Ovary (tissue), 9 donors: Measurements from ENCODE around the gene MIDN. TPM values are rescaled to one million over a fixed set of nuclear protein-coding genes. Genes with fewer than 3 reads are reported as not detected.

ENCODE experiments used
- DNase-seq, 5 donors: peaks; one replicate each; pipeline ENCODE4 v3.0.0-alpha.2; 2019 to 2020
- H3K27ac ChIP-seq, 2 donors: fragments of 200-600 bp; one replicate each; pipeline versions ENCODE4 v1.5.1 to v1.8.0; 2019 to 2022
- H3K27me3 ChIP-seq: fragments of 200-600 bp; one replicate; pipeline ENCODE4 v1.8.0; 2022
- H3K36me3 ChIP-seq: fragments of 200-600 bp; sonication (generic); one replicate; pipeline ENCODE4 v1.5.1; 2019
- H3K4me1 ChIP-seq: one replicate; pipeline ENCODE4 v1.8.1; 2013; ENCODE audit warnings: mild to moderate bottlenecking, moderate library complexity; ENCODE audit not compliant: insufficient read depth
- H3K4me3 ChIP-seq: fragments of 200-600 bp; sonication (generic); one replicate; pipeline ENCODE4 v1.5.1; 2017
- H3K9me3 ChIP-seq, 2 donors: fragments of 200-600 bp in 1 of 2; sonication (generic) in 1 of 2; one replicate each; pipeline versions ENCODE4 v1.5.1 to v1.8.1; 2013 to 2019; ENCODE audit warnings: mild to moderate bottlenecking in 1 of 2, moderate library complexity in 1 of 2
- EP300 ChIP-seq: sonication (generic); formaldehyde crosslinking; IDR thresholded peaks from one replicate; pipeline ENCODE4 v1.6.1; 2017; ENCODE audit warnings: antibody characterized with exemption
- POLR2A ChIP-seq: fragments of 450-650 bp; IDR thresholded peaks from one replicate; pipeline ENCODE4 v1.6.1; 2017; ENCODE audit warnings: antibody characterized with exemption, mild to moderate bottlenecking, moderate library complexity
- WGBS, 3 donors: extraction: QIAGEN DNeasy Blood & Tissue Kit in 1 of 3; methylation state at CpG; one replicate each; pipeline versions ENCODE4 v1.1.5 to v1.1.7; 2013 to 2017; 5-methylcytosine and 5-hydroxymethylcytosine counted together
- intact Hi-C, 4 donors: fragments of 100-400 bp; cut with DNase I; formaldehyde crosslinking; loops; one replicate each; pipeline versions ENCODE4 v1.11.0 to v1.15.1; 2022 to 2023
- polyA plus RNA-seq, 2 donors: library from polyadenylated mRNA; stranded (reverse); fragments of 200-250 nt in 1 of 2; fragments of 350-450 nt in 1 of 2; fragmentation: Illumina TruSeq in 1 of 2; extraction: RNeasy Lipid Tissue Mini Kit (QIAGEN cat#74804) in 1 of 2; gene quantifications; one replicate each; pipeline ENCODE4 v1.2.3, GENCODE V29; 2013 to 2014
- total RNA-seq, 7 donors: library from RNA; depleted of rRNA in 2 of 7; stranded (reverse); fragments of >200 nt in 2 of 7; fragmentation: NEBNext Ultra II Directional in 3 of 7; extraction: Animal tissue kit (Norgen Biotek cat#: 25700) in 3 of 7; gene quantifications; one replicate each; pipeline versions ENCODE4 v1.1.0 to v1.2.4, GENCODE V29; 2016 to 2023
- TF ChIP-seq, protein P1 (sequence below), 3 donors: fragments of 450-650 bp in 2 of 3; fragments of 200-600 bp in 1 of 3; IDR thresholded peaks; one replicate each; pipeline versions ENCODE4 v1.5.1 to v1.8.0; 2016 to 2022; ENCODE audit warnings: antibody characterized with exemption in 3 of 3, mild to moderate bottlenecking in 1 of 3
- donor health status: DM: no; HTN: no; CAD: no; lungs with moderate emphysema.
- donor health status: DM: no; HTN: no; CAD: no.
- donor health status: Bipolar disorder and iron deficiency.
- donor health status: DM: yes; HTN: yes; CAD: no.
- donor health status: DM: no; HTN: no; CAD: no.
- donor health status: DM: yes; HTN: yes; CAD: no.

MIDN gene
- total and polyA plus RNA-seq, 9 donors = 10.1 to 261 (median 105) TPM

DNA sequence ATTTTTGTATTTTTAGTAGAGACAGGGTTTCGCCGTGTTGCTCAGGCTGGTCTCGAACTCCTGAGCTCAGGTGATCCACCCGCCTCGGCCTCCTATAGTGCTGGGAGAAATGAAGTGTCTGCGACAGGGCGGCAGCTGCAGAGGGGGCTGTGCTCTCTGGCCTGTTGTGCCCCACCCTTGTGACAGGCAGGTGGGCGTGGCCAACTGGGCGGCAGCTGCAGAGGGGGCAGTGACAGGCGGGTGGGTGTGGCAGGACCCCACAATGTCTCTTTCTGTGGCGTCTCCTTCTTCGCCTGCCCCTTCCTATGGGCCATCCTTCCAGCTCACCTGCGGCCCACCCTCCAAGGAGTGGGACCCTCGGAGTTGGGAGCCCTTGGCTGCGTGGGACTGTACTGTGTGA, 31.0 kb upstream of the MIDN start:
- intact Hi-C loops = no loop called here

DNA sequence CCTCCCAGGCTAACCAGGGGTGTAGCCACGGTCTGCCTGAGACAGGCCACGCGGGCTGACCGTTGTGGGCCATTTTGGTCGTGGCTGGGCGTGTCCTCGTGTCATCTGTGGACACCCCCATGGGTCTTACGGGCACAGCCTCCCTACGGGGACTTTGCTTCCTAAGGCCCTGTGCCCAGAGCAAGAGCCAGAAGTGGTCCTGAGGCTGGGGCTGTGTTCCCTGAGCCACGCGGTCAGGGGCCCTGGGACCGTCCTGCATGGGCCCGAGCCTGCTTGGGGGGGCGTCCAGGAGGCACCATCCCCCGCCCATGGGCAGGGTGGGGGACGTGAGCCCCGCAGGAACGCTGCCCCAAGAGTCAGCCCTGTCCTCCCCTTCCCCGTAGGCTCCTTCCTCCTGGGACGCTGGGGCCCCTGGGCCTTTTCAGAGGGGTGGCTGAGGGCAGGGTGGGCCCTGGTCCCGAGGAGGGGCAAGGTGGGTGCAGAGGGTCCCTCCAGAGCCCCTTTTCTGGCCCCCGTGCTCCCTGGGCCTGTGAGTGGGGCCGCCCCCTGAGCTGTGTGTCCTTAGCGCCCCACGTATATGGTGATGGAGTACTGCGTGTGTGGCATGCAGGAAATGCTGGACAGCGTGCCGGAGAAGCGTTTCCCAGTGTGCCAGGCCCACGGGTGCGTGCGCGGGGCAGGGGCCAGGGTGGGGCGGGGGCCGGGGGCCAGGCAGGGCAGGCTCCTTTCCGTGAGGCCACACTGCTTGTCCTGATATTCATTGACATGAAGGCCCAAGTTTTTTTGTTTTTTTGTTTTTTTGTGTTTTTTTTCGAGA, 29.4 kb upstream of the MIDN start:
- DNase-seq = no peak
- TF ChIP-seq POLR2A (no peak), EP300 (no peak)
- TF ChIP-seq, protein P1, sequence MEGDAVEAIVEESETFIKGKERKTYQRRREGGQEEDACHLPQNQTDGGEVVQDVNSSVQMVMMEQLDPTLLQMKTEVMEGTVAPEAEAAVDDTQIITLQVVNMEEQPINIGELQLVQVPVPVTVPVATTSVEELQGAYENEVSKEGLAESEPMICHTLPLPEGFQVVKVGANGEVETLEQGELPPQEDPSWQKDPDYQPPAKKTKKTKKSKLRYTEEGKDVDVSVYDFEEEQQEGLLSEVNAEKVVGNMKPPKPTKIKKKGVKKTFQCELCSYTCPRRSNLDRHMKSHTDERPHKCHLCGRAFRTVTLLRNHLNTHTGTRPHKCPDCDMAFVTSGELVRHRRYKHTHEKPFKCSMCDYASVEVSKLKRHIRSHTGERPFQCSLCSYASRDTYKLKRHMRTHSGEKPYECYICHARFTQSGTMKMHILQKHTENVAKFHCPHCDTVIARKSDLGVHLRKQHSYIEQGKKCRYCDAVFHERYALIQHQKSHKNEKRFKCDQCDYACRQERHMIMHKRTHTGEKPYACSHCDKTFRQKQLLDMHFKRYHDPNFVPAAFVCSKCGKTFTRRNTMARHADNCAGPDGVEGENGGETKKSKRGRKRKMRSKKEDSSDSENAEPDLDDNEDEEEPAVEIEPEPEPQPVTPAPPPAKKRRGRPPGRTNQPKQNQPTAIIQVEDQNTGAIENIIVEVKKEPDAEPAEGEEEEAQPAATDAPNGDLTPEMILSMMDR (IDR thresholded peaks at IDR 0.05) = no peak
- Histone ChIP-seq H3K27me3 (no peaks in the 10 kb centered on the region), H3K36me3 (no peaks in the 10 kb centered on the region), H3K27ac (no peak overlapping the region), H3K9me3 (no peaks in the 10 kb centered on the region), H3K4me1 (peaks cover 14% of the 10 kb centered on the region), H3K4me3 (no peak overlapping the region)
- 83 to 85% (median 84%) methylated on average over 26 to 37 of the region's 37 CpGs for WGBS, 3 donors
- intact Hi-C loops = no loop called here

More for the DNA sequence above, 31.0 kb upstream of the MIDN start:
- DNase-seq = no peak
- Histone ChIP-seq H3K4me3 (no peak overlapping the region), H3K27ac (no peak overlapping the region), H3K27me3 (no peaks in the 10 kb centered on the region), H3K36me3 (no peaks in the 10 kb centered on the region), H3K9me3 (no peaks in the 10 kb centered on the region), H3K4me1 (peaks cover 17% of the 10 kb centered on the region)
- TF ChIP-seq, protein P1 (IDR thresholded peaks at IDR 0.05) = no peak
- TF ChIP-seq EP300 = no peak
- TF ChIP-seq POLR2A = no peak
- 83 to 84% (median 83%) methylated on average over 15 of the region's 15 CpGs for WGBS, 3 donors

DNA sequence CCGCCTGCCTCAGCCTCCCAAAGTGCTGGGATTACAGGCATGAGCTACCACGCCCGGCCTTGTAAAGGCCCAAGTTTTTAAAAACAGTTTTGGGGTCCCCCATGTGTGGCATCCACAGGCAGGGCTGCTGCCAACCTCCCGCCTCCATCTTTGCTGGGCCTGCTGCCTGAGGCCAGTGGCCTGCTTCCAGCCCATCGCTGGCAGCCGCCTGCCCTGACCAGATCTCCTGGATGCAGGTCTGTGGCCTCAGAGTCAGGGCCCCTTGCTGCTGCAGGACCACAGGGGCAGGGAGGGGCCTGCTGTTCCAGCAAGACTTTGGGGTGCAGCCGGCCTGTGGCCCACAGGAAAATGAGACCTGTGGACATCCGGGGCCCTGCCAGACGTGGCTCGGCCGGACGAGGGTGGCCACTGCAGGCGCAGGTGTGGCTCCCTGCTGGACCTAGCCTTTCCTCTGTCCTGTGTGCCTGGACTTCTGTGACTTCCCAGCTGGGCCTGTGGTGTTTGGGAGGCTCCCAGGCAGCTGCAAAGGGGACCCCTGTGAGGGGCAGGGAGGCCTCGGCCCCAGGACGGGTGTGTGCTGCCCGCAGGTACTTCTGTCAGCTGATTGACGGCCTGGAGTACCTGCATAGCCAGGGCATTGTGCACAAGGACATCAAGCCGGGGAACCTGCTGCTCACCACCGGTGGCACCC, 28.5 kb upstream of the MIDN start:
- Histone ChIP-seq H3K36me3 (no peaks in the 10 kb centered on the region), H3K9me3 (no peaks in the 10 kb centered on the region), H3K4me1 (peaks cover 10% of the 10 kb centered on the region), H3K4me3 (no peak overlapping the region), H3K27ac (no peak overlapping the region), H3K27me3 (no peaks in the 10 kb centered on the region)
- DNase-seq = no peak
- intact Hi-C loops = no loop called here
- WGBS, 3 donors = 90 to 96% (median 93%) methylated on average over 17 to 19 of the region's 19 CpGs
- TF ChIP-seq POLR2A (no peak), EP300 (no peak)
- TF ChIP-seq, protein P1 (IDR thresholded peaks at IDR 0.05) = no peak

DNA sequence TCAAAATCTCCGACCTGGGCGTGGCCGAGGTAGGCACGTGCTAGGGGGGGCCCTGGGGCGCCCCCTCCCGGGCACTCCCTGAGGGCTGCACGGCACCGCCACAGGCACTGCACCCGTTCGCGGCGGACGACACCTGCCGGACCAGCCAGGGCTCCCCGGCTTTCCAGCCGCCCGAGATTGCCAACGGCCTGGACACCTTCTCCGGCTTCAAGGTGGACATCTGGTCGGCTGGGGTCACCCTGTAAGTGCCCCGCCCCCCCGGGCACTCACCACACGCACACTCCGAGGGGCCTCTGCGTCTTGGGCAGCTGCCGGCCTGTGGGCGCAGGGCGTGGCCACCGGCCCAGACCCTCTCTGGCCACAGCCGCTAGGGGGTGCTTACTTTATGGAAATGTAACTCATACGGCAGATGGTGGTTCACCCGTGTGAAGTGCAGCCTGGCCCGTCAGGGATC, 27.9 kb upstream of the MIDN start:
- H3K27ac ChIP-seq = no peak overlapping the region
- 80 to 87% (median 80%) methylated on average over 29 to 33 of the region's 33 CpGs for WGBS, 3 donors

More for the DNA sequence above, 27.9 kb upstream of the MIDN start:
- peaks cover 5% of the 10 kb centered on the region for H3K4me1 ChIP-seq
- intact Hi-C loops = no loop called here
- no peaks in the 10 kb centered on the region for H3K36me3 ChIP-seq
- H3K4me3 ChIP-seq = no peak overlapping the region
- TF ChIP-seq POLR2A (no peak), EP300 (no peak)
- TF ChIP-seq, protein P1 (IDR thresholded peaks at IDR 0.05) = no peak
- no peak for DNase-seq
- H3K27me3 ChIP-seq = no peaks in the 10 kb centered on the region
- no peaks in the 10 kb centered on the region for H3K9me3 ChIP-seq
